B cell (primary cell): ENCODE measurements around the gene HIGD1A. TPM values are rescaled to one million over a fixed set of nuclear protein-coding genes. Genes with fewer than 3 reads are reported as not detected.

Experiments
- ATAC-seq: fragments of 200-7000 bp; cut with Tn5 transposase; one replicate; pipeline ENCODE4 v1.10.0; 2021; ENCODE audit warnings: low read depth, mild to moderate bottlenecking, moderate number of reproducible peaks, moderate library complexity
- CTCF ChIA-PET: fragments of 350-600 bp; sonication (Branson Sonifier 250); formaldehyde crosslinking; loops from one replicate; lab custom pipeline; 2021; ENCODE audit warnings: antibody characterized with exemption, inconsistent platforms; lab: Charles Lee
- POLR2A ChIA-PET: fragments of 350-600 bp; sonication (Branson Sonifier 250); formaldehyde crosslinking; loops from one replicate; lab custom pipeline; 2021; ENCODE audit warnings: antibody characterized with exemption; lab: Charles Lee
- DNase-seq: peaks from one replicate; pipeline ENCODE4 v3.0.0; 2013
- H2AFZ ChIP-seq: 2 replicates; pipeline ENCODE4 v1.6.1; 2012; ENCODE audit warnings: mild to moderate bottlenecking, low read depth, low read length; ENCODE audit not compliant: insufficient read depth, poor library complexity, severe bottlenecking
- H3K27ac ChIP-seq, 2 donors: 1 replicate in 1 of 2; 2 replicates in 1 of 2; pipeline ENCODE4 v1.5.1; 2012 to 2013; ENCODE audit warnings: low read length in 2 of 2, mild to moderate bottlenecking in 2 of 2, moderate library complexity in 1 of 2
- H3K27me3 ChIP-seq, 4 experiments: fragments of 200-600 bp in 1 of 4; sonication (generic) in 1 of 4; replicated peaks in 1 of 4; 1 replicate in 2 of 4; 2 replicates in 2 of 4; pipeline versions ENCODE4 v1.6.1 to v1.7.0; 2013 to 2016; ENCODE audit warnings: low read length in 3 of 4, mild to moderate bottlenecking in 2 of 4, mixed read lengths in 1 of 4, moderate library complexity in 1 of 4; ENCODE audit not compliant: insufficient read depth in 4 of 4, control insufficient read depth in 3 of 4; ENCODE audit errors: control extremely low read depth in 1 of 4
- H3K36me3 ChIP-seq, 2 experiments: replicated peaks in 1 of 2; 1 replicate in 1 of 2; 2 replicates in 1 of 2; pipeline versions ENCODE4 v1.6.1 to v1.7.1; 2013; ENCODE audit warnings: low read length in 1 of 2; ENCODE audit not compliant: insufficient read depth in 2 of 2, control insufficient read depth in 1 of 2; ENCODE audit errors: control extremely low read depth in 1 of 2, extremely low read depth in 1 of 2
- H3K4me1 ChIP-seq, 2 donors: fragments of 200-600 bp in 1 of 2; sonication (generic) in 1 of 2; 1 replicate in 1 of 2; 2 replicates in 1 of 2; pipeline versions ENCODE4 v1.5.1 to v1.6.1; 2013 to 2017; ENCODE audit warnings: low read length in 2 of 2; ENCODE audit not compliant: control insufficient read depth in 2 of 2, insufficient read depth in 2 of 2
- H3K4me2 ChIP-seq: replicated peaks from 2 replicates; pipeline ENCODE3; 2012; ENCODE audit warnings: mild to moderate bottlenecking, low read depth, low read length; ENCODE audit not compliant: poor library complexity, severe bottlenecking
- H3K4me3 ChIP-seq, 5 experiments: fragments of 200-600 bp in 1 of 5; sonication (generic) in 1 of 5; 1 replicate in 3 of 5; 2 replicates in 2 of 5; pipeline versions ENCODE4 v1.5.1 to v1.7.0; 2011 to 2016; ENCODE audit warnings: low read length in 4 of 5, mild to moderate bottlenecking in 4 of 5, low read depth in 2 of 5, control low read depth in 1 of 5, moderate library complexity in 1 of 5; ENCODE audit not compliant: insufficient read depth in 1 of 5; ENCODE audit errors: control extremely low read depth in 1 of 5, extremely low read depth in 1 of 5
- H3K79me2 ChIP-seq: fragments of 200-600 bp; sonication (generic); one replicate; pipeline ENCODE4 v1.6.0; 2016; ENCODE audit warnings: low read length; ENCODE audit not compliant: control insufficient read depth, insufficient read depth
- H3K9ac ChIP-seq: fragments of 200-600 bp; sonication (generic); 2 replicates; pipeline ENCODE4 v1.6.1; 2017; ENCODE audit warnings: mild to moderate bottlenecking, low read length, moderate library complexity
- H3K9me3 ChIP-seq, 3 donors: one replicate each; pipeline versions ENCODE4 v1.6.1 to v1.7.1; 2013; ENCODE audit warnings: low read length in 2 of 3; ENCODE audit not compliant: control insufficient read depth in 2 of 3, insufficient read depth in 1 of 3; ENCODE audit errors: control extremely low read depth in 1 of 3
- H4K20me1 ChIP-seq: 2 replicates; pipeline ENCODE4 v1.6.0; 2012; ENCODE audit warnings: mild to moderate bottlenecking, low read length; ENCODE audit not compliant: insufficient read depth, control insufficient read depth, poor library complexity, severe bottlenecking
- H3K27ac Mint-ChIP-seq: one replicate; pipeline ENCODE4 v1.8.0; 2021; ENCODE audit warnings: mixed read lengths
- H3K27me3 Mint-ChIP-seq: one replicate; pipeline ENCODE4 v1.8.0; 2021; ENCODE audit warnings: mixed read lengths
- H3K4me1 Mint-ChIP-seq: one replicate; pipeline ENCODE4 v1.8.0; 2021; ENCODE audit warnings: mixed read lengths
- H3K4me3 Mint-ChIP-seq: one replicate; pipeline ENCODE4 v1.8.0; 2021; ENCODE audit warnings: mixed read lengths
- H3K9me3 Mint-ChIP-seq: one replicate; pipeline ENCODE4 v1.8.0; 2022; ENCODE audit warnings: mixed read lengths; ENCODE audit not compliant: insufficient read depth
- CTCF ChIP-seq: fragments of 200-600 bp; IDR thresholded peaks from one replicate; pipeline ENCODE4 v1.8.0; 2022; ENCODE audit warnings: antibody characterized with exemption, mild to moderate bottlenecking
- EZH2 ChIP-seq: IDR thresholded peaks from 2 replicates; pipeline ENCODE4 v1.6.1; 2012; ENCODE audit warnings: borderline replicate concordance, low read depth, mild to moderate bottlenecking, moderate library complexity, low read length; ENCODE audit not compliant: insufficient read depth, poor library complexity, severe bottlenecking
- WGBS: methylation state at CpG from one replicate; pipeline ENCODE4 v1.1.5; 2013; ENCODE audit warnings: missing lambda C conversion rate; ENCODE audit not compliant: insufficient coverage; 5-methylcytosine and 5-hydroxymethylcytosine counted together
- intact Hi-C: fragments of 100-400 bp; cut with micrococcal nuclease; formaldehyde crosslinking; loops from one replicate; pipeline ENCODE4 v1.10.0; 2022
- polyA plus RNA-seq: library from polyadenylated mRNA; depleted of rRNA; stranded (reverse); fragments of >200 nt; gene quantifications from 2 replicates; pipeline ENCODE4 v1.2.3, GENCODE V29; 2012
- total RNA-seq, 2 donors: library from RNA; stranded (reverse); fragments of 120-200 nt in 1 of 2; gene quantifications; 1 replicate in 1 of 2; 2 replicates in 1 of 2; pipeline versions ENCODE4 v1.2.3 to v1.2.4, GENCODE V29; 2013 to 2022

Gene HIGD1A
- total and polyA plus RNA-seq, 2 donors (not counting 1 experiment from before 2014, with no cell fraction given), result 14.2 to 16.5 TPM

GRCh38 chr3:42827654-42828053, 23.4 kb upstream of the HIGD1A start:
- DNase-seq (no peak), ATAC-seq (no peak)
- no peaks in the 10 kb centered on the region for H3K9me3 ChIP-seq
- POLR2A ChIA-PET, result no interaction called here
- H3K79me2 ChIP-seq, result no peaks in the 10 kb centered on the region
- H3K4me1 ChIP-seq, result no peaks in the 10 kb centered on the region
- CTCF ChIA-PET, result interaction anchor here (0.8 to 1.0 kb wide), 2 partner anchors 12 to 54 kb away, joined by 3 read pairs; no protein-coding TSS in a partner anchor
- no peaks in the 10 kb centered on the region for H3K27me3 ChIP-seq
- no peaks in the 10 kb centered on the region for H3K36me3 ChIP-seq
- no peak overlapping the region for H2AFZ ChIP-seq
- no peak overlapping the region for H3K4me3 ChIP-seq
- no peaks in the 10 kb centered on the region for H4K20me1 ChIP-seq
- H3K9ac ChIP-seq, result no peak overlapping the region
- no peak overlapping the region for H3K27ac ChIP-seq
- Mint-ChIP-seq H3K27me3 (peaks cover 20% of the 10 kb centered on the region), H3K27ac (no peak overlapping the region), H3K9me3 (no peaks in the 10 kb centered on the region), H3K4me3 (no peak overlapping the region), H3K4me1 (peaks cover 4% of the 10 kb centered on the region)
- no peak overlapping the region for H3K4me2 ChIP-seq
- 89% methylated on average over 1 of the region's 4 CpGs for WGBS
- TF ChIP-seq CTCF (no peak), EZH2 (no peak)
- intact Hi-C loops, result no loop called here

DNA sequence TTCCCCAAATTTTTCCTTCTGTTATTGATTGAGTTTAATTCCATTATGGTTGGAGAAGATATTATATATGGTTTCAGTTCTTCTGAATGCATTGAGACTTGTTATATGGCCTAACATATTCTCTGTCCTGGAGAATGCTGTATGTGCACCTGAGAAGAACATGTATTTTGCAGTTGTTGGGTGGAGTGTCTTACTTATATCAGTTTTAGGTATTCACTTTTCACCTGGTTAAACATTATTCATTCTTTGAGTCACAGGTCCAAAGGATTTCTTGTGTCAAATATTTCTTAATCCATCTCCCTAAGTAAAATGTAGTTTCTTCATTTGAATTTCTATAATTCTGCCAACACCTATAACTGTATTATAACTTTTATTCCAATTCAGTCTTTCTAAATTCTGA, 22.7 kb upstream of the HIGD1A start:
- H3K27me3 Mint-ChIP-seq, result peaks cover 21% of the 10 kb centered on the region
- TF ChIP-seq EZH2 (no peak), CTCF (no peak)
- no peak for ATAC-seq
- Histone ChIP-seq H4K20me1 (no peaks in the 10 kb centered on the region), H3K4me3 (no peak overlapping the region), H3K4me1 (no peaks in the 10 kb centered on the region), H3K79me2 (no peaks in the 10 kb centered on the region), H3K9me3 (no peaks in the 10 kb centered on the region), H3K27me3 (no peaks in the 10 kb centered on the region), H3K9ac (no peak overlapping the region), H3K36me3 (no peaks in the 10 kb centered on the region), H3K27ac (no peak overlapping the region), H3K4me2 (no peak overlapping the region), H2AFZ (no peak overlapping the region)
- intact Hi-C loops, result no loop called here
- ChIA-PET CTCF (no interaction called here), POLR2A (no interaction called here)
- peaks cover 4% of the 10 kb centered on the region for H3K4me1 Mint-ChIP-seq
- no peaks in the 10 kb centered on the region for H3K9me3 Mint-ChIP-seq
- DNase-seq, result no peak
- H3K27ac Mint-ChIP-seq, result no peak overlapping the region
- H3K4me3 Mint-ChIP-seq, result no peak overlapping the region
